ENCODE measurements around the gene DDTL.

DDTL gene

GRCh38 chr22:24007253-24008021 lies 40.7 kb downstream of the DDTL start:
- DNase-seq, result no peak

- DNase-seq, result no peak
Observed at GRCh38 chr22:24008022-24008283, 41.3 kb downstream of the DDTL start.

DNA sequence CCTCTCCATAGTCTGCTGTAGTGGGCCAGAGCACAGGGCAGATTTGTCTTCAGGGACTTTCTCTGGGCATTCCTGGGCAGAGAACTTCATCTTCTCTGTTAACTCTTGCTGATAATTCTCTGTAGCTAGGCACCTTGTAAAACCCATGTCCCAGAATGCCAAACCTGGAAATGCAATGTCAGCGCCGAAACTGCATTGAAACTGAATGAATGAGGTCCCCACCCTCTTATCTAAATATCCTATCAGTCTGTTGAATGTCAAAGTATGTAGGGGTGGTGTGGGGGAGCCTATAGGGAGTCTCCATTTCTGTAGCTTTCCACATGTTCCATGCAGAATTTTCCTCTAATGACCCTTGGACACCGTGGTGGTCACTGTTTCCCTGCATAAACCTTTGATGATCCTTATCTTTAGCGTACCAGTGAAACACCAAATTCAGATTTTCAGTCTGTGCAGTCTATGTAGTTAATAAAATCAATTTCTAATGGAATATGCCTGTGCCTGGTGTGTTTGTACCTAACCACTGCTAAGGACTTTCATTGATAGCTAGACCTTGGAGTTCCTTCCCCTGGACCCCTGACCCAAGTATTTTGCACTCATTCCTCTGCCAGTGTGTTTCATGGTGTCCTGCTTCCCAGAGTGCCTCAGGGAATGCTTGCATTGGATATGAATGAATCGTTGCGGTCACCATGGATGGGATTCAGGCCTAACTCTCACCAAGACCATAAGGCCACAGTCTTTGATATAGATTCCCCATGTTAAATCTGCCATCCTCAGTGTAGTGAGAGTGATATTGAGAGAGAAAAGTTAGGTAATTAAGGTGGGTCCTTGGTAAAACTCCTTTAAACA lies 41.9 kb downstream of the DDTL start:
- no peak for DNase-seq

- no peak for DNase-seq
Observed at GRCh38 chr22:24009227-24010017, 42.7 kb downstream of the DDTL start.

DNA sequence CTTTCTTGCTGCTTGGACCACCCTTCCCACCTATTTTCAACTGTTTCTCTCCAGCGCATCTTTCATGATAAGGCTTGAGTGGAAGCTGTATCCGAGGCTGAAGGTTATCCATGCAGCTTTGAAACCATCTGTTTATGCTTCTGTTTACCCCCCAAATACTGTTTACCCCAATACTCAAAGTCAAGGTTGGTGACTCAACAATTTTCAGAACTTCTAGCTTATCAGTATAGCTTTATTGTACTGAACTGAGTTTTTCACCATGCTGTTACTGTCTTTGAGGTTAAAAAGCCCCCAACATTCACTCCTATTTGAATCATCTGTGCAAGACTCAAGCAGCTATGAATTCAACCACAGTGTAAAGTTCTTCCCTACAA lies 43.3 kb downstream of the DDTL start:
- DNase-seq, result no peak

- DNase-seq, result no peak
Observed at GRCh38 chr22:24011735-24012068, 45.0 kb downstream of the DDTL start.

- DNase-seq, result no peak
Observed at GRCh38 chr22:24016156-24016555, 49.5 kb downstream of the DDTL start.

DNA sequence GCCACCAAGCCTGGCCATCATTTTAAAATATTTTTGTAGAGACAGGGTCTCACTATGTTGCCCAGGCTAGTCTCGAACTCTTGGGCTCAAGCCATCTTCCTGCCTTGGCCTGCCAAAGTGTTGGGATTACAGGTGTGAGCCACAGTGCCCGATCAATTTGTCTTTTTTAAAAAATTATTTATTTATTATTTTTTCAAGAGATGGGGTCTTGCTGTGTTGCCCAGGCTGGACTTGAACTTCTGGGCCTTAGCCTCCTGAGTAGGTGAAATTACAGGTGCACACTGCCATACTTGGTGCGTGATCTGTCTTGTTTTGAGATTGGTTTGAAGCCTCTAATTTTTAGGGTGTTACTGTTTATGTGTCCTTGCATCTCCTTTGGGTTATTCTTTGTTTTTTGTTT lies 54.6 kb downstream of the DDTL start:
- no peak for DNase-seq

All from right forelimb (tissue), 1 donor.